Calu3 (cell line): ENCODE measurements around the gene PAPPA2. TPM values are rescaled to one million over a fixed set of nuclear protein-coding genes. Genes with fewer than 3 reads are reported as not detected.
A peak's percentile ranks its signal among the peaks of the same experiment; 100 is the strongest.

ENCODE experiments used
- BruUV-seq: library from RNA; stranded (reverse); fragments of 400-500 nt; replicated peaks from 2 replicates; lab custom pipeline; 2021; lab: Mats Ljungman, UMichigan
- CTCF ChIA-PET: fragments of 300-600 bp; sonication (Branson Sonifier 250); formaldehyde crosslinking; loops from one replicate; lab custom pipeline; 2022; ENCODE audit warnings: antibody characterized with exemption; lab: Charles Lee
- DNase-seq: peaks from one replicate; pipeline ENCODE4 v3.0.0; 2022
- H3K27ac Mint-ChIP-seq: one replicate; pipeline ENCODE4 v1.8.0; 2022; ENCODE audit warnings: mixed read lengths; ENCODE audit not compliant: unreplicated experiment
- H3K27me3 Mint-ChIP-seq: one replicate; pipeline ENCODE4 v1.8.0; 2022; ENCODE audit warnings: mixed read lengths; ENCODE audit not compliant: unreplicated experiment
- H3K36me3 Mint-ChIP-seq: one replicate; pipeline ENCODE4 v1.8.0; 2022; ENCODE audit warnings: mild to moderate bottlenecking, moderate library complexity, mixed read lengths; ENCODE audit not compliant: insufficient read depth, unreplicated experiment
- H3K4me1 Mint-ChIP-seq: one replicate; pipeline ENCODE4 v1.8.0; 2022; ENCODE audit warnings: mild to moderate bottlenecking, low read depth, mixed read lengths; ENCODE audit not compliant: unreplicated experiment
- H3K4me3 Mint-ChIP-seq: one replicate; pipeline ENCODE4 v1.8.0; 2022; ENCODE audit warnings: mild to moderate bottlenecking, low read depth, moderate library complexity, mixed read lengths; ENCODE audit not compliant: unreplicated experiment
- H3K9me3 Mint-ChIP-seq: one replicate; pipeline ENCODE4 v1.8.0; 2022; ENCODE audit warnings: low read depth, mixed read lengths; ENCODE audit not compliant: unreplicated experiment
- CTCF ChIP-seq: fragments of 200-600 bp; IDR thresholded peaks from one replicate; pipeline ENCODE4 v1.8.0; 2022; ENCODE audit warnings: antibody characterized with exemption; ENCODE audit not compliant: unreplicated experiment
- intact Hi-C: fragments of 100-400 bp; cut with micrococcal nuclease; formaldehyde crosslinking; loops from one replicate; pipeline ENCODE4 v1.10.0; 2022; ENCODE audit not compliant: unreplicated experiment
- total RNA-seq: library from RNA; stranded (reverse); gene quantifications from 2 replicates; pipeline ENCODE4 v1.2.3, GENCODE V29; 2022

PAPPA2 gene
- total RNA-seq, 1 experiment from 2014 or later = 0.14 TPM

DNA sequence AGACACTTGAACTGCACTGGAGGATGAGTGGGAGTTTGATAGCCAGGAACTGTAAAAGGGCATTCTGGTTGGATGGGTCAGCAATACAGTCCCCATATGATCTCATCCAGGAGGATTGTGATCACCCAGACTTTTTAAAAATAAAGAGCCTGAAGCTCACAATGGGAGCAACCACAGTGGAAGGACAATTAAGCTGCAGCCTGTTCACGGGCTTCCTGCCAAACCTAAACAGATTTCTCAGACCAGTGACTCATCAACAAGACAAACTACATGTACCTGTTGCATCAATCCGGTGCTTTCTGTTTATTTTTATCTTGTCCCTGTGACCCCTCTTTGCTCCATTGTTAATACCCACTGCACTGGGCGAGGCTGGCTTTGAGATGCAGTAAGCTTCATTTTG lies 52.3 kb downstream of the PAPPA2 start:
- no peak overlapping the region for H3K27ac Mint-ChIP-seq
- peaks cover 8% of the 10 kb centered on the region for H3K27me3 Mint-ChIP-seq
- no peak for TF ChIP-seq CTCF
- no TSS peak for BruUV-seq
- peaks cover 5% of the 10 kb centered on the region for H3K9me3 Mint-ChIP-seq
- H3K4me3 Mint-ChIP-seq = no peak overlapping the region
- intact Hi-C loops = no loop called here
- CTCF ChIA-PET = no interaction called here
- DNase-seq = no peak
- peaks cover 7% of the 10 kb centered on the region for H3K4me1 Mint-ChIP-seq
- peaks cover 5% of the 10 kb centered on the region for H3K36me3 Mint-ChIP-seq

- intact Hi-C loops = no loop called here
- Mint-ChIP-seq H3K9me3 (peaks cover 5% of the 10 kb centered on the region), H3K27ac (peak overlapping the region; percentile 73), H3K4me3 (no peak overlapping the region), H3K4me1 (peaks cover 7% of the 10 kb centered on the region), H3K36me3 (peaks cover 5% of the 10 kb centered on the region), H3K27me3 (peaks cover 12% of the 10 kb centered on the region)
- no TSS peak for BruUV-seq
- CTCF ChIA-PET = interaction anchor here (1.5 kb wide), 1 partner anchor 11 kb away, joined by 3 read pairs; no protein-coding TSS in a partner anchor
- no peak for TF ChIP-seq CTCF
- DNase-seq = no peak
These were observed 54.5 kb downstream of the PAPPA2 start for GRCh38 chr1:176517484-176517883.

GRCh38 chr1:176521211-176521610 lies 58.2 kb downstream of the PAPPA2 start:
- Mint-ChIP-seq H3K9me3 (peaks cover 5% of the 10 kb centered on the region), H3K4me3 (no peak overlapping the region), H3K27ac (no peak overlapping the region), H3K36me3 (peaks cover 5% of the 10 kb centered on the region), H3K27me3 (peaks cover 18% of the 10 kb centered on the region), H3K4me1 (peaks cover 7% of the 10 kb centered on the region)
- intact Hi-C loops = no loop called here
- CTCF ChIA-PET = no interaction called here
- no peak for TF ChIP-seq CTCF
- no TSS peak for BruUV-seq
- DNase-seq = no peak

- CTCF ChIA-PET = no interaction called here
- peaks cover 2% of the 10 kb centered on the region for H3K9me3 Mint-ChIP-seq
- peaks cover 5% of the 10 kb centered on the region for H3K36me3 Mint-ChIP-seq
- no peak overlapping the region for H3K27ac Mint-ChIP-seq
- DNase-seq = no peak
- no TSS peak for BruUV-seq
- peaks cover 6% of the 10 kb centered on the region for H3K4me1 Mint-ChIP-seq
- TF ChIP-seq CTCF = no peak
- H3K27me3 Mint-ChIP-seq = peaks cover 29% of the 10 kb centered on the region
- intact Hi-C loops = no loop called here
- H3K4me3 Mint-ChIP-seq = no peak overlapping the region
These were observed 59.4 kb downstream of the PAPPA2 start for GRCh38 chr1:176522310-176522845.
